Mesendoderm (in vitro differentiated cells): ENCODE measurements around the gene PDIA5.

Experiments
- DNase-seq: peaks from one replicate; pipeline ENCODE4 v3.0.0; 2013
- H2AK5ac ChIP-seq: 2 replicates; pipeline ENCODE4 v1.6.1; 2013; ENCODE audit warnings: low read length, inconsistent platforms
- H2BK120ac ChIP-seq: 2 replicates; pipeline ENCODE4 v1.6.1; 2013; ENCODE audit warnings: low read depth, mild to moderate bottlenecking, low read length, moderate library complexity, mixed read lengths
- H2BK15ac ChIP-seq: replicated peaks from 2 replicates; pipeline ENCODE4 v1.6.1; 2013; ENCODE audit warnings: low read depth, mild to moderate bottlenecking, moderate library complexity
- H2BK5ac ChIP-seq: 2 replicates; pipeline ENCODE4 v1.6.1; 2013; ENCODE audit warnings: low read length, inconsistent platforms
- H3K18ac ChIP-seq: 2 replicates; pipeline ENCODE4 v1.6.1; 2013; ENCODE audit warnings: mild to moderate bottlenecking, low read length, mixed read lengths
- H3K23ac ChIP-seq: one replicate; pipeline ENCODE4 v1.6.1; 2013; ENCODE audit warnings: low read length
- H3K27ac ChIP-seq: 2 replicates; pipeline ENCODE4 v1.5.1; 2013; ENCODE audit warnings: low read depth, mild to moderate bottlenecking, inconsistent platforms, low read length, moderate library complexity
- H3K27me3 ChIP-seq: 2 replicates; pipeline ENCODE4 v1.6.1; 2013; ENCODE audit warnings: low read length, control low read depth, mild to moderate bottlenecking, inconsistent platforms; ENCODE audit not compliant: insufficient read depth, poor library complexity
- H3K36me3 ChIP-seq: 2 replicates; pipeline ENCODE4 v1.6.1; 2013; ENCODE audit warnings: low read length, inconsistent platforms; ENCODE audit not compliant: control insufficient read depth, insufficient read depth
- H3K4ac ChIP-seq: one replicate; pipeline ENCODE4 v1.6.1; 2013; ENCODE audit warnings: low read depth, mild to moderate bottlenecking, low read length, moderate library complexity
- H3K4me1 ChIP-seq: 2 replicates; pipeline ENCODE4 v1.6.1; 2013; ENCODE audit warnings: low read depth, low read length, inconsistent platforms; ENCODE audit not compliant: control insufficient read depth
- H3K4me2 ChIP-seq: 2 replicates; pipeline ENCODE4 v1.6.1; 2013; ENCODE audit warnings: low read length
- H3K4me3 ChIP-seq: 2 replicates; pipeline ENCODE4 v1.5.1; 2013; ENCODE audit warnings: mild to moderate bottlenecking, low read length
- H3K56ac ChIP-seq: one replicate; pipeline ENCODE4 v1.6.1; 2013; ENCODE audit warnings: low read length
- H3K79me1 ChIP-seq: 2 replicates; pipeline ENCODE4 v1.6.1; 2013; ENCODE audit warnings: low read length, inconsistent platforms
- H3K79me2 ChIP-seq: 2 replicates; pipeline ENCODE4 v1.6.1; 2013; ENCODE audit warnings: mild to moderate bottlenecking, low read length; ENCODE audit not compliant: control insufficient read depth, insufficient read depth
- H3K9ac ChIP-seq: 2 replicates; pipeline ENCODE4 v1.6.1; 2013; ENCODE audit warnings: low read length, inconsistent platforms
- H4K5ac ChIP-seq: one replicate; pipeline ENCODE4 v1.6.1; 2013; ENCODE audit warnings: low read length
- H4K8ac ChIP-seq: one replicate; pipeline ENCODE4 v1.6.1; 2013; ENCODE audit warnings: low read depth, mild to moderate bottlenecking, control low read depth, low read length, moderate library complexity
- WGBS: extraction: QIAGEN DNeasy Blood & Tissue Kit; methylation state at CpG from one replicate; pipeline ENCODE4 v1.1.7; 2013; ENCODE audit warnings: low lambda C conversion rate, missing lambda C conversion rate; ENCODE audit not compliant: insufficient coverage; ENCODE audit errors: extremely low coverage; 5-methylcytosine and 5-hydroxymethylcytosine counted together

Gene PDIA5

DNA sequence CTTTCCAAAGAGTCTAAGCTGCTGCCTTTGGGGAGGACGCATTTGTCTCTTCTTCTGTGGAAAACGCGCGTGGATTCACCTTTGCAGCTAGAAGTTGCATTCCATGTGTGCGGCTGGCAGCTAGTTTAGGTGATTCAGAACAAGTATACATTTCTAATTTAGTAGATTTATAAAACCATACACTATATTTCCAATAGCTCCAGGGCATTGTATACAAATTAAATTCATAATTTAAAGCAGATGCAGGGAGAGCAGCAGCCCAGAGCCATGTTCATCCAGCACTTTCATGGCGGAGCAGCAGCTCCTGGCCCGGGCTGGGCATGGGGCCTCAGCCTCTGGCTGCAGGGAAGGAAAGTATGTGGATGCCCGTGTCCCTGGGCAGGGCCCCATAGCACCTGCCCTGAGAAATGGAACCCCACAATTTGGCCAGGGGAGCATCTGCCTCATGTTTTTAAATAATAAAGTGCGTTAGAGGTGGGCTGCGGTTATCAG lies 92.1 kb downstream of the PDIA5 start:
- DNase-seq, result no peak
- H3K27ac ChIP-seq, result no peak overlapping the region
- WGBS, result no CpG with 5 or more reads among the region's 10 CpGs

DNA sequence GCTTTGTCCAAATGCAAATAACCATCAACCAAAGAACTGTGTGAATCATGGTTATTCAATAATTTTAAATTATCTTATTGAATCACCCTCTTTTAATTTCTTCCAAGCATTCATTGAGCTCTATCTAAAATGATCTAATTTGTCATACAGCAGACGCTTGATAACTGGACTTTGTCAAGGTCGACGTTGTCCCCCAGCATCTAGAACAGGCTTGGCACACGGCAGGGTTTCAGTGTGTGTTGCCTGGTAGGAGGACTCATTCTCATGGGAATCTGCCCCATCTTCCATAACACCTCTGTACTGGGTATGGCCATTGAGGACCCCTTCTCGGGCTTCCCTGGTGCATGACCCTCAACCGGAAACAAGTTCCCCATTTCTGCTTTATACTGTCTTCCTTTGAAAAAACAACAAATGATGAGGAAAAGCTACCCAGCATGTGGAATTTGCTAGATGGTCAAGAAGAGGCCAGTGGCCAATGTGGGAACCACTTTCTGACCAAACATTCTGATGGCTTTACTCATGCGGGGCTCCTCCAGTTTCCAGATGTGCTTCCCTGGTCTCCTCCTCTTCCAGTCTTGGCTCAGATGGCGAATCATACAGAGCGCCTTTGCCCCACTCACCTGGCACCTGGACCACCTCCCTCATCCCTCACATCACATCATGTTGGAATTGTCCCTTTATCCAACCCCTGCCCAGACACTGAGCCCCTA lies 93.3 kb downstream of the PDIA5 start:
- no peak overlapping the region for H3K9ac ChIP-seq
- H3K4me2 ChIP-seq, result no peak overlapping the region
- H2BK5ac ChIP-seq, result no peak overlapping the region
- no peak for DNase-seq
- no peak overlapping the region for H3K23ac ChIP-seq
- H4K8ac ChIP-seq, result no peak overlapping the region
- H3K27me3 ChIP-seq, result no peaks in the 10 kb centered on the region
- H2BK15ac ChIP-seq, result no peak overlapping the region
- H4K5ac ChIP-seq, result no peak overlapping the region
- no peak overlapping the region for H3K4me3 ChIP-seq
- no peak overlapping the region for H3K56ac ChIP-seq
- WGBS, result no CpG with 5 or more reads among the region's 9 CpGs
- H3K4ac ChIP-seq, result no peak overlapping the region
- H3K18ac ChIP-seq, result no peak overlapping the region
- H3K79me2 ChIP-seq, result no peaks in the 10 kb centered on the region
- H2AK5ac ChIP-seq, result no peak overlapping the region
- H3K79me1 ChIP-seq, result no peaks in the 10 kb centered on the region
- no peak overlapping the region for H2BK120ac ChIP-seq
- H3K27ac ChIP-seq, result no peak overlapping the region
- H3K4me1 ChIP-seq, result no peaks in the 10 kb centered on the region
- peaks cover 12% of the 10 kb centered on the region for H3K36me3 ChIP-seq

More for the DNA sequence above, 92.1 kb downstream of the PDIA5 start:
- H3K4me2 ChIP-seq, result no peak overlapping the region
- H2AK5ac ChIP-seq, result no peak overlapping the region
- H3K79me2 ChIP-seq, result no peaks in the 10 kb centered on the region
- no peak overlapping the region for H3K4ac ChIP-seq
- no peaks in the 10 kb centered on the region for H3K27me3 ChIP-seq
- H3K36me3 ChIP-seq, result peaks cover 13% of the 10 kb centered on the region
- no peak overlapping the region for H3K56ac ChIP-seq
- H3K4me3 ChIP-seq, result no peak overlapping the region
- no peak overlapping the region for H4K8ac ChIP-seq
- H3K79me1 ChIP-seq, result no peaks in the 10 kb centered on the region
- no peak overlapping the region for H2BK15ac ChIP-seq
- H2BK120ac ChIP-seq, result no peak overlapping the region
- H2BK5ac ChIP-seq, result no peak overlapping the region
- no peak overlapping the region for H3K9ac ChIP-seq
- H3K18ac ChIP-seq, result no peak overlapping the region
- no peak overlapping the region for H3K23ac ChIP-seq
- H4K5ac ChIP-seq, result no peak overlapping the region
- H3K4me1 ChIP-seq, result no peaks in the 10 kb centered on the region

DNA sequence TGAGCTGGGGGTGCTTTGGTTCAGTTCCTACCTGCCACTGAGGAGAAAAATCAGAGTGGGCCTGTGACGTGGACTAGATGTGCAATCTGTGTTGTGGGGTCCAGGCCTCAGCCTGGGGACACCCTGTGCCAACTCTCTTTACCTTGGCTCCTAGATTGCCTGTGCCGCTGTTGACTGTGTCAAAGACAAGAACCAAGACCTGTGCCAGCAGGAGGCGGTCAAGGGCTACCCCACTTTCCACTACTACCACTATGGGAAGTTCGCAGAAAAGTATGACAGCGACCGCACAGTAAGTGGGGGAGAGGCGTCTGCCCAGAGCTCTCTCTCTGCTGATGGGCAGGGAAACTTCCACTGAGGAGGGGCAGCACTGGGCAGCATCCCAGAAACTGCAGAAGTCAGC lies 94.3 kb downstream of the PDIA5 start:
- H4K8ac ChIP-seq, result no peak overlapping the region
- peak; percentile 47 for DNase-seq
- no peak overlapping the region for H2BK5ac ChIP-seq
- H3K9ac ChIP-seq, result no peak overlapping the region
- no peak overlapping the region for H3K4ac ChIP-seq
- H4K5ac ChIP-seq, result no peak overlapping the region
- no peak overlapping the region for H2AK5ac ChIP-seq
- peaks cover 12% of the 10 kb centered on the region for H3K36me3 ChIP-seq
- no peak overlapping the region for H3K27ac ChIP-seq
- no peaks in the 10 kb centered on the region for H3K79me1 ChIP-seq
- H3K27me3 ChIP-seq, result no peaks in the 10 kb centered on the region
- H3K4me2 ChIP-seq, result no peak overlapping the region
- H3K18ac ChIP-seq, result no peak overlapping the region
- no peak overlapping the region for H3K56ac ChIP-seq
- H3K23ac ChIP-seq, result no peak overlapping the region
- H2BK15ac ChIP-seq, result no peak overlapping the region
- H3K4me1 ChIP-seq, result no peaks in the 10 kb centered on the region
- WGBS, result no CpG with 5 or more reads among the region's 7 CpGs
- no peak overlapping the region for H2BK120ac ChIP-seq
- no peak overlapping the region for H3K4me3 ChIP-seq
- no peaks in the 10 kb centered on the region for H3K79me2 ChIP-seq

DNA sequence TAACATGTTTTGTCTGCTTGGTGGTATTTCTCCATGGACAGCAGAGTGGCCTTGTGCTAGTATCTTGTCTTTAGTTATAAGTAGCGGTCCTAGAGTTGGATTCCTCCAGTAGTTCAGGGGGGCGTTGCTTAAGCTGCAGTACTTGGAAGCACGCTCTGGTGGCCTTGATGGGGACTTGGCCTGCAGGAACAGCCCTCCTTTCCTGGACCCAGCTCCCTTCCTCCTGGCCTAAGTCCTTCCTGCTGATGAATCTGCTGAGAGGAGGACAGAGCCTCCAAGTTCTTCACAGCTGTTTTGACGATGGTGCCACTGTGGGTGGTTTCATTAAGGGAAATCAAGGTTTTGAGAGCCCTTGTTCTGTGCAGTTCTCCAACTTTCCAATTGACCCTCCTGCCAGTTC lies 96.3 kb downstream of the PDIA5 start:
- Histone ChIP-seq H3K36me3 (peaks cover 13% of the 10 kb centered on the region), H4K8ac (no peak overlapping the region)

DNA sequence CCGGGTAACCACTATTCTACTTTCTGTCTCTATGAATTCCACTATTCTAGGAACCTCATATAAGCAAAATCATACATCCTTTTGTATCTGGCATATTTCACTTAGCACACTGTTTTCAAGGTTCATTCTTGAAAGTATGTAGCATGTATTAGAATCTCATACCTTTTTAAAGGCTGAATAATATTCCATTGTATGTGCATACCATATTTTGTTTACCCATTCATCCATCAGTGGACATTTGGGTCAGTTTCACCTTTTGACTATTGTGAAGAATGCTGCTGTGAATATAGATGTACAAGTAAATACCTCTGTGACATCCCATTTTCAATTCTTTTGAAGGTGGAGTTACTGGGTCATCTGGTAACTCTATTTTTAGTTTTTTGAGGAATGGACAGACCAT lies 98.3 kb downstream of the PDIA5 start:
- Histone ChIP-seq H2BK5ac (no peak overlapping the region), H3K36me3 (peaks cover 12% of the 10 kb centered on the region), H3K23ac (no peak overlapping the region), H3K18ac (no peak overlapping the region), H2BK15ac (no peak overlapping the region), H3K27me3 (no peaks in the 10 kb centered on the region), H3K56ac (no peak overlapping the region), H3K4me3 (no peak overlapping the region), H3K79me1 (no peaks in the 10 kb centered on the region), H3K9ac (no peak overlapping the region), H3K4ac (no peak overlapping the region), H4K5ac (no peak overlapping the region), H2AK5ac (no peak overlapping the region), H3K27ac (no peak overlapping the region), H3K4me2 (no peak overlapping the region), H3K79me2 (no peaks in the 10 kb centered on the region), H2BK120ac (no peak overlapping the region), H4K8ac (no peak overlapping the region), H3K4me1 (no peaks in the 10 kb centered on the region)
- no peak for DNase-seq
- no CpG with 5 or more reads among the region's 1 CpG for WGBS

More for the DNA sequence above, 96.3 kb downstream of the PDIA5 start:
- Histone ChIP-seq H3K79me1 (no peaks in the 10 kb centered on the region), H3K18ac (no peak overlapping the region), H3K4ac (no peak overlapping the region), H3K23ac (no peak overlapping the region), H3K4me3 (no peak overlapping the region), H3K9ac (no peak overlapping the region), H2BK120ac (no peak overlapping the region), H2BK15ac (no peak overlapping the region), H3K4me2 (no peak overlapping the region), H3K79me2 (no peaks in the 10 kb centered on the region), H2AK5ac (no peak overlapping the region), H3K4me1 (no peaks in the 10 kb centered on the region), H3K56ac (no peak overlapping the region), H3K27me3 (no peaks in the 10 kb centered on the region), H4K5ac (no peak overlapping the region), H2BK5ac (no peak overlapping the region), H3K27ac (no peak overlapping the region)
- WGBS, result no CpG with 5 or more reads among the region's 4 CpGs
- no peak for DNase-seq

DNA sequence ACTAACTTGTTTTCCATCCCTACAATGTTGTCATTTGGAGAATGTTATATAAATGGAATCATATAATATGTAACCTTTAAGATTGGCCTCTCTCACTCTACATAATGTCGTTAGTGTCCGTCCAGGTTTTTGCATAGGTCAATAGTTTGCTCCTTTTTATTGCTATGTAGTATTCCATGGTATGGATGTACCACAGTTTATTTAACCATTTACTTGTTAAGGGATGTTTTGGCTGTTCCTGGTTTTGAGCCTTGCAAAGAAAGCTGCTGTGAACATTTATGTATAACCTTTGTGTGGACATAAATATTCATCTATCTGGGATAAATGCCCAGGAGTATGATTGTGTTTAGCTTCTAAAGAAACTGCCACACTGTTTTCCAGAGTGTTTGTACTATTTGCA lies 100.9 kb downstream of the PDIA5 start:
- peaks cover 6% of the 10 kb centered on the region for H3K36me3 ChIP-seq
- no peak overlapping the region for H3K9ac ChIP-seq
- H3K4me1 ChIP-seq, result no peaks in the 10 kb centered on the region

More for the DNA sequence above, 100.9 kb downstream of the PDIA5 start:
- Histone ChIP-seq H3K4me2 (no peak overlapping the region), H3K23ac (no peak overlapping the region), H2AK5ac (no peak overlapping the region), H4K8ac (no peak overlapping the region), H3K79me1 (no peaks in the 10 kb centered on the region), H3K56ac (no peak overlapping the region), H3K79me2 (no peaks in the 10 kb centered on the region), H4K5ac (no peak overlapping the region), H3K27me3 (no peaks in the 10 kb centered on the region), H3K18ac (no peak overlapping the region), H3K27ac (no peak overlapping the region), H3K4ac (no peak overlapping the region), H2BK120ac (no peak overlapping the region), H2BK5ac (no peak overlapping the region), H3K4me3 (no peak overlapping the region), H2BK15ac (no peak overlapping the region)
- no CpG with 5 or more reads among the region's 2 CpGs for WGBS
- no peak for DNase-seq
